Measurements from ENCODE around the gene PRM1. TPM values are rescaled to one million over a fixed set of nuclear protein-coding genes. Genes with fewer than 3 reads are reported as not detected.

PRM1 gene
- total and polyA plus RNA-seq, 2 of the 13 experiments (the other 11 are each of a cell fraction or from before 2014, with no cell fraction given): not detected

DNA sequence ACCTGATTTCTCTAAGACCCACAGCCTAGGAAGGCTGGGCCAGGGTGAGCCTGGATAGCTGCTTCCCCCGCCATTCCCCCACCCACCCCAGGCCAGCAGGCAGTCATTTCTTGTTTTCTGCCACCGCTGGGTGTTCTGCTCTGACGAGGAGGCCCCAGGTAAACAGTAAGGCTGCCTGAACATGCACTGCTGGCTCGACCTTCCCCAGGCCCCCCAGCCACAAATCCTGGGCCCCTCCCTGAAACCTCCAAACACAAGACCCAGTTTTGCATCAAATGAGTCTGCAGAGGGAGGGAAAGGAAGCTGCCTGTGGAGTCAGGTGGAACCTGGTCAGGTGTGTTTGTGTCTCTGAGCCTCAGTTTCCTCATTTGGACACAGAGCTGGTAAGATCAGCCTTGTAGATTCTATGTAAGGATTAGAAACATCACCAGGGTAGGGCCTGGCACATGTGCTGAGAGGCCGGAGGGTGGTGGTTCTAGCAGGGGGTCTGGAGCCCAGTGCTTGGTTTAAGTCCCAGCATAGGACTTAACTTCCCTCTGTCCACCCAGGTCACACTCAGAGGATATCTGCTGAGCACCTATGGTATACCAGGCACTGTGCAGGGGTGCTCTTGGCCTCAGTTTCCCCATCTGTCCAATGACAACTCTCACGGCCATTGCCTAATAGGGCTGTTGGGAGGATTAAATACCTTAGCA is 18.9 kb upstream of the PRM1 start (continued):
- TF ChIP-seq HDAC2 (CRISPR knock-in tag; IDR thresholded peaks at IDR 0.05): no peak
- no peak for TF ChIP-seq CBFB (CRISPR knock-in tag; IDR thresholded peaks at IDR 0.05)
- no peak for TF ChIP-seq ZNF782 (CRISPR knock-in tag; IDR thresholded peaks at IDR 0.05; ENCODE audit: borderline replicate concordance)
- peak; percentile 26; the same call in 1 of the 2 replicates for TF ChIP-seq MED1 (CRISPR knock-in tag; IDR thresholded peaks at IDR 0.05)
- no peak for TF ChIP-seq REXO4 (CRISPR knock-in tag; IDR thresholded peaks at IDR 0.05; ENCODE audit: borderline replicate concordance)
- TF ChIP-seq GMEB1 (CRISPR knock-in tag; IDR thresholded peaks at IDR 0.05; ENCODE audit: borderline replicate concordance): peak; percentile 30; the same call in 1 of the 2 replicates
- no peak for TF ChIP-seq SMAD9 (CRISPR knock-in tag; IDR thresholded peaks at IDR 0.05)
- no peak for TF ChIP-seq MTF2 (CRISPR knock-in tag; IDR thresholded peaks at IDR 0.05; ENCODE audit: borderline replicate concordance)
- TF ChIP-seq, protein P1, sequence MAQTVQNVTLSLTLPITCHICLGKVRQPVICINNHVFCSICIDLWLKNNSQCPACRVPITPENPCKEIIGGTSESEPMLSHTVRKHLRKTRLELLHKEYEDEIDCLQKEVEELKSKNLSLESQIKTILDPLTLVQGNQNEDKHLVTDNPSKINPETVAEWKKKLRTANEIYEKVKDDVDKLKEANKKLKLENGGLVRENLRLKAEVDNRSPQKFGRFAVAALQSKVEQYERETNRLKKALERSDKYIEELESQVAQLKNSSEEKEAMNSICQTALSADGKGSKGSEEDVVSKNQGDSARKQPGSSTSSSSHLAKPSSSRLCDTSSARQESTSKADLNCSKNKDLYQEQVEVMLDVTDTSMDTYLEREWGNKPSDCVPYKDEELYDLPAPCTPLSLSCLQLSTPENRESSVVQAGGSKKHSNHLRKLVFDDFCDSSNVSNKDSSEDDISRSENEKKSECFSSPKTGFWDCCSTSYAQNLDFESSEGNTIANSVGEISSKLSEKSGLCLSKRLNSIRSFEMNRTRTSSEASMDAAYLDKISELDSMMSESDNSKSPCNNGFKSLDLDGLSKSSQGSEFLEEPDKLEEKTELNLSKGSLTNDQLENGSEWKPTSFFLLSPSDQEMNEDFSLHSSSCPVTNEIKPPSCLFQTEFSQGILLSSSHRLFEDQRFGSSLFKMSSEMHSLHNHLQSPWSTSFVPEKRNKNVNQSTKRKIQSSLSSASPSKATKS (CRISPR knock-in tag; IDR thresholded peaks at IDR 0.05): no peak
- TF ChIP-seq ZNF292 (CRISPR knock-in tag; IDR thresholded peaks at IDR 0.05; ENCODE audit: borderline replicate concordance, low read depth): no peak; the same call in 1 of the 2 replicates
- TF ChIP-seq, protein P2, sequence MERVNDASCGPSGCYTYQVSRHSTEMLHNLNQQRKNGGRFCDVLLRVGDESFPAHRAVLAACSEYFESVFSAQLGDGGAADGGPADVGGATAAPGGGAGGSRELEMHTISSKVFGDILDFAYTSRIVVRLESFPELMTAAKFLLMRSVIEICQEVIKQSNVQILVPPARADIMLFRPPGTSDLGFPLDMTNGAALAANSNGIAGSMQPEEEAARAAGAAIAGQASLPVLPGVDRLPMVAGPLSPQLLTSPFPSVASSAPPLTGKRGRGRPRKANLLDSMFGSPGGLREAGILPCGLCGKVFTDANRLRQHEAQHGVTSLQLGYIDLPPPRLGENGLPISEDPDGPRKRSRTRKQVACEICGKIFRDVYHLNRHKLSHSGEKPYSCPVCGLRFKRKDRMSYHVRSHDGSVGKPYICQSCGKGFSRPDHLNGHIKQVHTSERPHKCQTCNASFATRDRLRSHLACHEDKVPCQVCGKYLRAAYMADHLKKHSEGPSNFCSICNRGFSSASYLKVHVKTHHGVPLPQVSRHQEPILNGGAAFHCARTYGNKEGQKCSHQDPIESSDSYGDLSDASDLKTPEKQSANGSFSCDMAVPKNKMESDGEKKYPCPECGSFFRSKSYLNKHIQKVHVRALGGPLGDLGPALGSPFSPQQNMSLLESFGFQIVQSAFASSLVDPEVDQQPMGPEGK (CRISPR knock-in tag; IDR thresholded peaks at IDR 0.05): peak; percentile 99
- no peak for TF ChIP-seq POLR2AphosphoS2 (IDR thresholded peaks at IDR 0.05; ENCODE audit: low read depth, low read length)
- no peak for TF ChIP-seq SPEN (CRISPR knock-in tag; IDR thresholded peaks at IDR 0.05; ENCODE audit: low read depth)
- no peak for TF ChIP-seq ZNF235 (CRISPR knock-in tag; IDR thresholded peaks at IDR 0.05; ENCODE audit: borderline replicate concordance)
- TF ChIP-seq ZEB1 (IDR thresholded peaks at IDR 0.05; ENCODE audit: insufficient replicate concordance, low read depth): no peak
- TF ChIP-seq NFYB (CRISPR knock-in tag; IDR thresholded peaks at IDR 0.05): no peak
- no peak for TF ChIP-seq AGO2 (optimal IDR thresholded peaks at IDR 0.05; ENCODE audit: low read depth, low read length)
- TF ChIP-seq ZSCAN31 (CRISPR knock-in tag; IDR thresholded peaks at IDR 0.05; ENCODE audit: low read depth): no peak
- TF ChIP-seq CTCF (CRISPR knock-in tag; IDR thresholded peaks at IDR 0.05): no peak
- TF ChIP-seq RARG (CRISPR knock-in tag; IDR thresholded peaks at IDR 0.05; ENCODE audit: low read depth): no peak
- no peak for TF ChIP-seq ATRX (CRISPR knock-in tag; IDR thresholded peaks at IDR 0.05; ENCODE audit: borderline replicate concordance)
- TF ChIP-seq SMARCC2 (IDR thresholded peaks at IDR 0.05): no peak
- 0 out of 2 replicates have a peak, but pooled peaks have one; percentile 45 for TF ChIP-seq HOXA3 (CRISPR knock-in tag; IDR thresholded peaks at IDR 0.05)
